Trophoblast cell (in vitro differentiated cells and primary cell): Measurements from ENCODE around the gene COA8.

ENCODE experiments used
- DNase-seq, 2 donors: peaks; one replicate each; pipeline ENCODE4 v3.0.0-alpha.2; 2016
- H2AFZ ChIP-seq: 2 replicates; pipeline ENCODE4 v1.6.1; 2013; ENCODE audit warnings: low read length, moderate library complexity, mild to moderate bottlenecking; ENCODE audit not compliant: insufficient read depth, poor library complexity
- H2AK5ac ChIP-seq: 2 replicates; pipeline ENCODE4 v1.6.1; 2013; ENCODE audit warnings: mild to moderate bottlenecking, low read length
- H2BK120ac ChIP-seq: 2 replicates; pipeline ENCODE4 v1.6.1; 2013; ENCODE audit warnings: low read length, mild to moderate bottlenecking, moderate library complexity; ENCODE audit not compliant: insufficient read depth, poor library complexity
- H2BK12ac ChIP-seq: 2 replicates; pipeline ENCODE4 v1.6.1; 2013; ENCODE audit warnings: mild to moderate bottlenecking, low read length, moderate library complexity
- H2BK5ac ChIP-seq: 2 replicates; pipeline ENCODE4 v1.6.1; 2013; ENCODE audit warnings: low read length, low read depth, moderate library complexity, mild to moderate bottlenecking; ENCODE audit not compliant: poor library complexity
- H3K14ac ChIP-seq: 2 replicates; pipeline ENCODE4 v1.6.1; 2013; ENCODE audit warnings: mild to moderate bottlenecking, low read length
- H3K18ac ChIP-seq: 2 replicates; pipeline ENCODE4 v1.6.1; 2013; ENCODE audit warnings: mild to moderate bottlenecking, low read length
- H3K23ac ChIP-seq: 2 replicates; pipeline ENCODE4 v1.6.1; 2013; ENCODE audit warnings: low read length
- H3K27ac ChIP-seq: 2 replicates; pipeline ENCODE4 v1.5.1; 2013; ENCODE audit warnings: low read depth, mild to moderate bottlenecking, inconsistent platforms, low read length, moderate library complexity
- H3K27me3 ChIP-seq: 2 replicates; pipeline ENCODE4 v1.6.1; 2013; ENCODE audit warnings: inconsistent platforms, mild to moderate bottlenecking, low read length, moderate library complexity; ENCODE audit not compliant: insufficient read depth
- H3K36me3 ChIP-seq, 2 experiments: 1 replicate in 1 of 2; 2 replicates in 1 of 2; pipeline ENCODE4 v1.6.1; 2013; ENCODE audit warnings: low read length in 2 of 2, mild to moderate bottlenecking in 2 of 2, moderate library complexity in 1 of 2; ENCODE audit not compliant: insufficient read depth in 2 of 2, control insufficient read depth in 1 of 2
- H3K4ac ChIP-seq: 2 replicates; pipeline ENCODE4 v1.6.1; 2013; ENCODE audit warnings: low read depth, mild to moderate bottlenecking, low read length, moderate library complexity
- H3K4me1 ChIP-seq, 2 experiments: 1 replicate in 1 of 2; 2 replicates in 1 of 2; pipeline ENCODE4 v1.6.1; 2013; ENCODE audit warnings: low read length in 2 of 2, mild to moderate bottlenecking in 2 of 2, moderate library complexity in 1 of 2; ENCODE audit not compliant: insufficient read depth in 2 of 2, control insufficient read depth in 1 of 2
- H3K4me2 ChIP-seq: 2 replicates; pipeline ENCODE4 v1.6.1; 2013; ENCODE audit warnings: inconsistent platforms, mild to moderate bottlenecking, low read length, moderate library complexity
- H3K4me3 ChIP-seq: 2 replicates; pipeline ENCODE4 v1.5.1; 2013; ENCODE audit warnings: mild to moderate bottlenecking, low read depth, low read length, inconsistent platforms
- H3K79me1 ChIP-seq: one replicate; pipeline ENCODE4 v1.6.1; 2013; ENCODE audit warnings: low read length
- H3K79me2 ChIP-seq: 2 replicates; pipeline ENCODE4 v1.6.1; 2013; ENCODE audit warnings: low read length, mild to moderate bottlenecking; ENCODE audit not compliant: control insufficient read depth, insufficient read depth, poor library complexity
- H3K9ac ChIP-seq: 2 replicates; pipeline ENCODE4 v1.6.1; 2013; ENCODE audit warnings: mild to moderate bottlenecking, low read length
- H3K9me3 ChIP-seq: 2 replicates; pipeline ENCODE4 v1.6.1; 2013; ENCODE audit warnings: low read depth, mild to moderate bottlenecking, control low read depth, inconsistent platforms, low read length; ENCODE audit not compliant: insufficient read depth
- H4K12ac ChIP-seq: 2 replicates; pipeline ENCODE4 v1.6.1; 2013; ENCODE audit warnings: low read depth, mild to moderate bottlenecking, low read length, moderate library complexity
- H4K8ac ChIP-seq: 2 replicates; pipeline ENCODE4 v1.6.1; 2013; ENCODE audit warnings: low read depth, mild to moderate bottlenecking, low read length, moderate library complexity
- H4K91ac ChIP-seq: one replicate; pipeline ENCODE4 v1.6.1; 2013; ENCODE audit warnings: low read depth, mild to moderate bottlenecking, low read length, moderate library complexity
- WGBS: extraction: QIAGEN DNeasy Blood & Tissue Kit; methylation state at CpG from one replicate; pipeline ENCODE4 v1.1.7; 2013; ENCODE audit warnings: missing lambda C conversion rate; ENCODE audit not compliant: insufficient read length, insufficient coverage; ENCODE audit errors: extremely low coverage; 5-methylcytosine and 5-hydroxymethylcytosine counted together

COA8 gene

DNA sequence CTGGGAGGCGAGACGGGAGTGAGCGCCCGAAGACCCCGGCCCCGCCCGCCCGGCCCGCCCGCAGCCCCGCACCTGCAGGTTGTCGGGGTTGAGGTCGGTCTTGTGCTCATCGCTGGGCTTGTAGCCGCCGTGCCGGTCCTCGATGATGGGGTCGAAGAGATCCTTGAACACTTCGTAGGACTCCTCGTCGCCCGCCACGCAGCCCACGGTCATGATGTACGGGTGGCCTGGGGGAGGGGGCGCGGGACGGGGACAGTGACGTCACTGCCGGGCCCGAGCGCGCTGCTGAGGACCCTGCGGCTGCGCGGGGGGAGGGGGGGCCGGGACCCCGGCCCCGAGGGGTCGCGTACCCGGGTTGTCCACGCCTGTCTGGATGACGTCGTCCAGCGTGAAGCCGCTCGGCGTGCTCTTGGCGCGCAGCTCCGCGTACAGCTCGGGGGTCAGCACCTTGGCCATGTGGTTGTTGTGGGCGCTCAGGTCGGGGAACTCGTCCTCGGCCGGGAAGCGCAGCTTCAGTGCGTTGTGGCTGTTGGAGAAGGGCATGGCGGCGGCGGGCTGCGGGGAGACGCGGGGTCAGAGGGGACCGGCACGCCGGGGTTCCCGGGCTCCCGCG lies 40.7 kb upstream of the COA8 start:
- H2AK5ac ChIP-seq: no peak overlapping the region
- peaks cover 4% of the 10 kb centered on the region for H3K9me3 ChIP-seq
- peak overlapping the region; percentile 40 for H4K8ac ChIP-seq
- peak overlapping the region; percentile 60 for H2AFZ ChIP-seq
- DNase-seq: peak in 1 of 2 donors; percentile 14
- no peak overlapping the region for H3K4ac ChIP-seq
- H3K79me2 ChIP-seq: peaks cover 1% of the 10 kb centered on the region
- no peak overlapping the region for H2BK5ac ChIP-seq
- H3K14ac ChIP-seq: no peak overlapping the region
- peaks cover 14 to 18% of the 10 kb centered on the region in 2 experiments for H3K4me1 ChIP-seq
- no CpG with 5 or more reads among the region's 74 CpGs for WGBS
- H3K23ac ChIP-seq: no peak overlapping the region
- H3K4me2 ChIP-seq: peak overlapping the region; percentile 83
- H4K12ac ChIP-seq: peak overlapping the region; percentile 6
- H3K27me3 ChIP-seq: peaks cover 27% of the 10 kb centered on the region
- no peak overlapping the region for H3K9ac ChIP-seq
- H3K4me3 ChIP-seq: peak overlapping the region; percentile 55
- H2BK120ac ChIP-seq: no peak overlapping the region
- no peak overlapping the region for H3K27ac ChIP-seq
- peaks cover 3% of the 10 kb centered on the region for H3K79me1 ChIP-seq
- no peak overlapping the region for H2BK12ac ChIP-seq
- peak overlapping the region; percentile 28 for H4K91ac ChIP-seq
- peaks cover 0 to 2% of the 10 kb centered on the region in 2 experiments for H3K36me3 ChIP-seq
- no peak overlapping the region for H3K18ac ChIP-seq

DNA sequence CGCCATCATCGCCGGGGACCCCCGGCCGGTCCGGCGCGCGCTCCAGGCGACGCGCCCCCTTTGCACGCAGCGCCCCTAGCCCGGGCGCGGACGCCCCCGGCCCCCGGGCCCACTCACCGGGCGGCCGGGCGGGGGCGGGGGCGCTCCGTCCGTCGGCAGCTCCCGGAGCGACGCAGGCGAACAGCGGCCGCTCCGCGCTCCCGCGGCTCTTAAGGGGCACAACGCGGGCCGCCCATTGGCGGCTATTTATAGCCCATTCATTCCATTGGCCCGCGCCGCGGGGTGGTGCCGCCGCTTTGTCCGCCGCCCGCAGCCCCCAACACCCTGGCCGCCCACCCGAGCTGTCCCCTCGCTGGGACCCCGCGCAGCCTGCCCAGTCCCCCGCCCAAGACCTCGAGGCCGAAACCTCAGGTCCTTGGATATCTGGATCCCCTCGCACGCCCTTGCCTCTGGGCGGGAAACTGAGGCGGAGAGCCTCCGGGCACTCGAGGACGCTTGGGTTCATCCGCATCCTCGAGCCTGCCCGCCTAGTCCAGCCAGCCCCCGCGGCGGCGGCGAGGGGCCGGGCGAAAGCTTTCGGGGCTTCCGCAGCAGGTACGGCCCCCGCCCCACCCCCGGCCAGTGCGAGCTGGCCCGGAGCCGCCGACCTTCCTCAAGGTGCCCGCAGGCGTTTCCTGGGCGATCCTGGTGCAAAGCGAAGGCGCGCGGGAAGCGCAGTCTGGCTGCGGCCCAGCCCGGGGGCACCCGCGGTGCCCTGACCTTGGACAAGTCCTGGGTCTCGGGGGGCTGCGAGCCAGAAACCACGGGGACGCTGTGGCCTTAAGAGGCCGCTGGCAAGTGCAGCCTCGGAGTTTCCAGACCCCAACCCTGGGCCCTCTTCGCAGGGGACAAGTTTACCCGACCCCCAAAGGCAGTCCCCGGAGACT lies 39.8 kb upstream of the COA8 start, which contains the start of gene CKB:
TSS of gene CKB (minus strand) at position 182 of the 926 bp plus-strand sequence. CDS start 337 bp downstream, outside the sequence.
- peak within 1 kb of the TSS; percentile 55 for H3K4me3 ChIP-seq
- peaks cover 27% of the 10 kb centered on the region for H3K27me3 ChIP-seq
- no peaks in the 10 kb centered on the region for H3K79me1 ChIP-seq
- H2BK5ac ChIP-seq: no peak within 1 kb of the TSS
- peak within 1 kb of the TSS; percentile 6 for H4K12ac ChIP-seq
- H2BK12ac ChIP-seq: no peak within 1 kb of the TSS
- H3K27ac ChIP-seq: no peak within 1 kb of the TSS
- no peak within 1 kb of the TSS for H3K9ac ChIP-seq
- H3K79me2 ChIP-seq: peaks cover 1% of the 10 kb centered on the region
- peak within 1 kb of the TSS; percentile 40 for H4K8ac ChIP-seq
- H3K4me1 ChIP-seq: peaks cover 14 to 16% of the 10 kb centered on the region in 2 experiments
- peaks cover 4% of the 10 kb centered on the region for H3K9me3 ChIP-seq
- DNase-seq: peak in 1 of 2 donors; percentile 50
- H2AK5ac ChIP-seq: no peak within 1 kb of the TSS
- H3K14ac ChIP-seq: no peak within 1 kb of the TSS
- peak within 1 kb of the TSS; percentile 28 for H4K91ac ChIP-seq
- peak within 1 kb of the TSS; percentile 60 for H2AFZ ChIP-seq
- H3K36me3 ChIP-seq: peaks cover 0 to 2% of the 10 kb centered on the region in 2 experiments
- no CpG with 5 or more reads among the region's 107 CpGs for WGBS
- H3K18ac ChIP-seq: no peak within 1 kb of the TSS
- H3K4me2 ChIP-seq: peak within 1 kb of the TSS; percentile 83
- H3K4ac ChIP-seq: no peak within 1 kb of the TSS
- no peak within 1 kb of the TSS for H3K23ac ChIP-seq
- H2BK120ac ChIP-seq: no peak within 1 kb of the TSS

DNA sequence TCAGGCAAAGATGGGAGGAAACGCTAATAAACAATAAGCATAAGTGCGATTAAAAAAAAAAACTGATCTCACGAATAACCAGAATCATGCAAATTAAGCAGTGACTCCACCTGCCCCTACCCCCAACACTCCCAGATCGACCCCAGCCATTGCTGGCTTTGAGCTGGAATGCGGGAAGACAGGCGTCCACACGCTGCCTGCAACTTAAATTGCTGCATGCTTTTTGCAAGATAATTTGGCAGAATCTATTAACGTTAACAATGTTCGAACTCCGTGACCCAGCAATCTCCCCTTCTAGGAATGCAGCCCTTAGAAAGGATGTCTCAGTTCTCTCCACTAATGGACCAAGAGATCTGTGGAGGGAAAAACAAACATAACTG lies 39.2 kb upstream of the COA8 start:
- no peak overlapping the region for H3K27ac ChIP-seq
- H2BK5ac ChIP-seq: no peak overlapping the region
- H4K8ac ChIP-seq: no peak overlapping the region
- no peak overlapping the region for H2BK120ac ChIP-seq
- H4K91ac ChIP-seq: no peak overlapping the region
- WGBS: no CpG with 5 or more reads among the region's 10 CpGs
- H3K27me3 ChIP-seq: peaks cover 27% of the 10 kb centered on the region
- DNase-seq: peak in 1 of 2 donors; percentile 5
- no peak overlapping the region for H4K12ac ChIP-seq
- peaks cover 0 to 2% of the 10 kb centered on the region in 2 experiments for H3K36me3 ChIP-seq
- H2AK5ac ChIP-seq: no peak overlapping the region
- no peak overlapping the region for H2AFZ ChIP-seq
- H3K18ac ChIP-seq: no peak overlapping the region
- no peak overlapping the region for H3K4me3 ChIP-seq
- H3K4ac ChIP-seq: no peak overlapping the region
- peaks cover 4% of the 10 kb centered on the region for H3K9me3 ChIP-seq
- peaks cover under 1% of the 10 kb centered on the region for H3K79me1 ChIP-seq
- H3K9ac ChIP-seq: no peak overlapping the region
- no peak overlapping the region for H3K14ac ChIP-seq
- H3K79me2 ChIP-seq: peaks cover 2% of the 10 kb centered on the region
- H2BK12ac ChIP-seq: no peak overlapping the region
- peaks cover 20 to 21% of the 10 kb centered on the region in 2 experiments for H3K4me1 ChIP-seq
- peak overlapping the region; percentile 83 for H3K4me2 ChIP-seq
- H3K23ac ChIP-seq: no peak overlapping the region

DNA sequence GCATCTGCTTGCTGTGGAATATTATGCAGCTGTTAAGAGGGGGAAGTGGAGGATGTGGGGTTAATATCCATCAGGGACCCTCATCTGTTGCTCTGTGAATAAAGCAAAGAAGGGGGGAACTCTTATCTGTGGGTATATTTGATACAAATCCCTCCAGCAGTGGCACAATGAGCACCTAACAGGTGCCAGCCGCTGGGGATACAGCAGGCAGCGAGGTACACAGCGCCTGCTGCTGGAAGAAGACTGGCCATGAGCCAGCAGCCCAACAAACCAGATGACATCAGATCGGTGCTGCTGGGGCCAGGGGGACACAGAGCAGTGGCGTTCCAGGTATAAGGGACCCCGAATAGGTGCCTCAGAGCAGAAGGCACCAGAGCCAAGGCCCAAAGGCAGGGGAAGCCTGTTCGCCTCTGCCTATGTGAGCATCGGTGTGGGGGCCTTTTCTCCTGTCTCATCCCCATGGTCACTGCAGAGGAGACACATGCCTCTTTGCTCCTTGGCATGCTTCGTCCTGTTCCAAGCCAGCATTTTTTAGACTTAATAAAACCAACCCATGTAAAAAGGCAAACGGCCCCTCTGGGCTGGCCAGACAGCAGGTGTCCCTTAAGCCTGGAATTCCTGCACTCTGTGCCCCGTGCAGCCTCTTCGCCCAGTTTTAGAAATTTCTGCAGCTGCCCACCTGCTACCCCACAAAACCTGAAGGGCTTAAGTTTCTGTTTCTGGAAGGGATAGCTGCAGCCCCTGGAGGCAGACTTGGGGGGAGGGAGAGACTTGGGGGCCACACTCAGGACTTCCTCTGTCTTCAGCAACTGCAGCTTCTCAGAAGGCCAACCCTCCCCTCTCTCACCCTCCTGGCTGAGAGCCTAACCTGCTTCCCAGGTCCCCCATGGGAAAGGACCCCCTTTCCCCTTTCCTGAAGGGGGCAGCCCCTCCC lies 38.5 kb upstream of the COA8 start:
- Histone ChIP-seq H3K14ac (no peak overlapping the region), H3K79me2 (peaks cover 6% of the 10 kb centered on the region), H3K4me2 (no peak overlapping the region), H3K27ac (no peak overlapping the region), H4K8ac (no peak overlapping the region), H2BK5ac (no peak overlapping the region), H4K12ac (no peak overlapping the region), H4K91ac (no peak overlapping the region), H3K79me1 (peaks cover 4% of the 10 kb centered on the region), H3K4me3 (no peak overlapping the region), H2AK5ac (no peak overlapping the region), H3K18ac (no peak overlapping the region), H2BK120ac (no peak overlapping the region), H3K36me3 (peaks cover 0 to 2% of the 10 kb centered on the region in 2 experiments), H2BK12ac (no peak overlapping the region), H3K4me1 (peaks cover 21 to 22% of the 10 kb centered on the region in 2 experiments), H2AFZ (no peak overlapping the region), H3K4ac (no peak overlapping the region), H3K23ac (no peak overlapping the region), H3K9me3 (peaks cover 4% of the 10 kb centered on the region), H3K9ac (no peak overlapping the region), H3K27me3 (peaks cover 27% of the 10 kb centered on the region)
- no CpG with 5 or more reads among the region's 12 CpGs for WGBS
- no peak for DNase-seq
